Right lung (tissue), 5 donors: Measurements from ENCODE around the gene NFATC1. TPM values are rescaled to one million over a fixed set of nuclear protein-coding genes. Genes with fewer than 3 reads are reported as not detected.

Experiments used
- DNase-seq, 2 donors: peaks; one replicate each; pipeline ENCODE4 v3.0.0-alpha.2; 2013
- polyA plus RNA-seq, 5 donors: library from polyadenylated mRNA; unstranded; fragments of 120-200 nt; gene quantifications; one replicate each; pipeline versions ENCODE4 v1.2.1 to v1.2.3, GENCODE V29; 2013; ENCODE audit warnings: inconsistent platforms in 1 of 5, low replicate concordance in 1 of 5; ENCODE audit not compliant: insufficient read length in 5 of 5, insufficient read depth in 1 of 5

NFATC1 gene
- polyA plus RNA-seq, 5 donors, result 5.6 to 8.0 (median 6.9) TPM

DNA sequence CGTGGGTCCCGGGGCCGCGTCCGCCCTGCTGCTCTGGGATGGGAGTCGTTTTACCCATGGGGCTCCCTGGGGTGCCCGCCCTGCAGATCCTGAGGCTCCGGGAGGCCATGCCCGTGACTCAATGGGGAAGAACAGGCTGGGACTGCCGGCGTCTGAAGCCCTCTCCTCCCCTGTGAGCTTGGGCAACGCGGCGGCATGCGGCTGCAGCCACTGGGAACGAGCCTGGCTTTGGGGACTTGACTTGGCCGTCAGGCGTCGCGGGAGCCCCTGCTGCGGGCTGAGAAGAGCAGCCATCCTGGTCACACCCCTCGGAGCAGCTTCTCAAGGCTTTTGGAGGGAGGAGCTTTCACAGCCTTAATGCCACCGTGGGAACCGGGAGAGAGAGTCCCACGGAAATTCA lies 157.0 kb downstream of the NFATC1 start:
- no peak for DNase-seq

DNA sequence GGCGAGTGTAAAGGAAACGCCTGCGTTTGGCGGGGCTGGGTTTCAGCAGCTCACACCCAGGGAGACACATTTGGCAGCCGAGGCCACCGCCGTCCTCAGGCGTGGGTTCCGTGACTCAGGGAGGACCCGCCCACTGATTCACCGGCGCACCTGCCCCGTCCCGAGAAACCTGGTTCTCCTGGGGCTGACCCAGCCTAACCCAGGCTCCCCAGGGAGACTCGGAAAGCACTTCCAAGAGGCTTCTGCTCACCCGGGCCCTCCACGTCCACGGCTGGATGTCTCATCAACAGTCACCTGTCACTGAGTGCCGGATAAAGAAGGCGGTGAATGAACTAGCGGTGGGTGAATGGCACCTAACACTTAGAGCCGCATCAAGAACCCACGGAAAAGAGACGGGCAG lies 157.4 kb downstream of the NFATC1 start:
- DNase-seq, result no peak

DNA sequence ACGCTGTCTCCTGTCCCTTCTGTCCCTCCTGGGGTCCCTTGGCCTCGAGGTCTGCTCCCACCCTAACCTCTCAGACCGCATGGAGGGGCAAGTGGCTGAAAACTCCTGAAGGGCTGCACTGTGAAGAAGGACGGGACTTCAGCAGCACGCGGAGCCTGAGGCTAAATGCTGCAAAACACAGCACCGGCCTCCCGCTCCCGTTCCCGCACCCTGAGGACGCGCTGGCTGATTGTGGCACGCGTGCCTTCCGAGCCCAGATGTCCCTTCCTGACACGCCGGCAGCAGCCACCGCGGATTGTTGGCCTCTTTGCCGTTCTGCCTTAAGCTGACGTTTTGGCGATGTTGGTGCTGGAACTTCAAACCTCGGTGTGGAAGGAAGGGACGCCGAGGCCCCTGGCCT lies 158.0 kb downstream of the NFATC1 start:
- DNase-seq, result no peak

DNA sequence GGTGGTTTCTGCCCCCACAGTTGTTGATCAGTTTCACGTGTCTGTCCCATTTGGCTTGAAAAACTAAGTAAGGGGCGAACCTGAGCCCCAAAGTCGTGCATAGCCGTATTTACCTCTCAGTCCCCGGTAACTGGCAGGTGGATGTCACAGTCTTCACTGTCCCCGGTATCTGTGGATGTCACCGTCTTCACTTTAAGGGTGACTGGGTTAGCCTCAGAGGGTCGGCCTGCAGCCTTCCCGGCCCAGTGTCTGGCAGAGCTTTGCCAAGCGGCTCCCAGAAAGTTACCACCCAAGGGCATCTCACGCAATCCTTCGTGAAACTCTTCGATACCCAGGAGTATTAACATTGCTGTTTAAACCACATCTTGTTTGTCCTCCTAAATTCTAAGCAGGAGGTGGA lies 158.6 kb downstream of the NFATC1 start:
- no peak for DNase-seq

DNA sequence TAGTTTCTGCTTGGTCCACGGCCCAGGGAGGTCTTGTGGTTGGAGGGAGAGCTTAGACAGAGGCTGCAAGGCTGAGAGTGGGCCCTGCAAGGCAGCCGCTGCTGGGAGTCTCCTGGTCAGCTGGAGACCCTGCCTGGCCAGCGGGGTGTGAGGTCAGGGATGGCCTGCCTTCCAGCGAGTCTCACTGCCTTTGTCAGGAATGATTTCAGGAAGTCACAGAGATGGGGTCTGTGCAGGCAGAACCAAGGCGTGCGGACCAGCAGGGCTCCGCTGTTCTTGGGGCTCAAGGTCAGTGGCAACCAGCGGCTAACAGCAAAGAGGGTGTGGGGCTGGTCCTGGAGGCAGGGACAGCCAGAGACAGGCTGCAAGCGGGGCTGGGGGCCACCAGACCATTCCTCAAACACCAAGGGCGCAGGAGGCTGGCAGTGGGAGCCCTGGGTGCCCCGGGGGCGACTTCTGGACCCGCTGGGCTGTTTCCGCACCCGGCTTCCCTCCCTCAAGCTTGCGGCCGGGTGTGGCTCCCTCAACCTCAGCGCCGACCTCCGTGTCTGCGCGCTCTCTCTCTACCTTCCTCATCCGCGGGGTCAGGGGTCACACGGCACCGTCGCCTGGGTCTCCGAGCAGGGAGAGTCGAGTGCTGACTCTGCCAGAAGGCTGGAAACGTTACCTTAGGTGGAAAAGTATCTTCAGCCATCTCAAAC lies 159.4 kb downstream of the NFATC1 start:
- DNase-seq, result no peak

DNA sequence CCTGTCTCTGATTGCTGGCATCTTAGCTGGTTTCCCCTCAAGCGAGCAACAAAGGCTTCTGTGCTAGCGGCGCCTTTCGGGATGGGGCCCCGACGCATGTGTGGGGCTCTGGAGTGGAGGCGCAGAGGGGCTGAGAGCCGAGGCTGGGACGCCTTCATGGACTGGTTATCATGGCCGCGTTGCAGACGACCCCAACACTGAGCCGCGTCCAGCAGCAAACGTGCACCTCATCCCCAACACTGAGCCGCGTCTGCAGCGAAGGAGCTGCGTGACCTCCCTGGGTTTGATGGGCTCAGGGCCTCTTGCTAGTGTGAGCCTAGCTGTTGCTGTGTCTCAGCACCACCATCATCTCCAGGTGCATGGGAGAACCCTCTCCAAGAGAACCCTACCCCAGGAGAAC lies 160.2 kb downstream of the NFATC1 start:
- no peak for DNase-seq

DNA sequence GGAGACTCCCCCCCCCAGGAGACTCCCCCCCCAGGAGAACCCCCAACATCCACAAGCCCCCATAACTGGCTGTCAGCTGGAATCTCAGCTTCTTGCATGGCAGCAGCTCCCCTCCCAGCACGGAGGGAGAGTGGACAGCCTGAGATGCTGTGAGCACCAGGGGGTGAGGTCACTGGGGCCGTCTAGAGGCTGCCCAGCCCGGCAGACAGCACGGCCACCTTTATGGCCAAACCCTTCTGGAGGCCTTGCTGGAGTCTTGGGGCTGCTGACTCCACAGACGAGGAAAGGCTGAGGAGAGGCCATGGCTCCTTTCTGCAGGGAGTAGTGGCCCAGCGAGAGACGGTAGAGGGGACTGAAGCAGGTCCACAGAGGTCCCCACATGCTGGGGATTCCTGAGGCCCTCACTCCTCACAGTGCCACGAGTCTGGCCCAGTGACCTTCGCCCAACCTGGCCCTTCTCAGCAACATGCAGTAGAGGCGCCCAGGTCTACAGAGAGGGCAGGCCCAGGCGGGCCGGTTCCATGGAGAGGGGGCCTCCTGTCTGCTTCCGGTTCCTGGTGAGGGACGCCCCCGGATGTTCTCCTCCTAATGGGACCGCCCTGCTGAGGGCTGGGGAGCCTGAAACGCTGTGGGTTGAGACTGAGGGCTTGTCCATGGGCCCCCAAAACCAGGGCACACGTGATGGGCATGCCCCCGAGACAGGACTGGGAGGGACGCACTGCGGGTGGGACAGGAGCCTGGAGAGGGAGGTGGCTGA lies 161.3 kb downstream of the NFATC1 start:
- no peak for DNase-seq

DNA sequence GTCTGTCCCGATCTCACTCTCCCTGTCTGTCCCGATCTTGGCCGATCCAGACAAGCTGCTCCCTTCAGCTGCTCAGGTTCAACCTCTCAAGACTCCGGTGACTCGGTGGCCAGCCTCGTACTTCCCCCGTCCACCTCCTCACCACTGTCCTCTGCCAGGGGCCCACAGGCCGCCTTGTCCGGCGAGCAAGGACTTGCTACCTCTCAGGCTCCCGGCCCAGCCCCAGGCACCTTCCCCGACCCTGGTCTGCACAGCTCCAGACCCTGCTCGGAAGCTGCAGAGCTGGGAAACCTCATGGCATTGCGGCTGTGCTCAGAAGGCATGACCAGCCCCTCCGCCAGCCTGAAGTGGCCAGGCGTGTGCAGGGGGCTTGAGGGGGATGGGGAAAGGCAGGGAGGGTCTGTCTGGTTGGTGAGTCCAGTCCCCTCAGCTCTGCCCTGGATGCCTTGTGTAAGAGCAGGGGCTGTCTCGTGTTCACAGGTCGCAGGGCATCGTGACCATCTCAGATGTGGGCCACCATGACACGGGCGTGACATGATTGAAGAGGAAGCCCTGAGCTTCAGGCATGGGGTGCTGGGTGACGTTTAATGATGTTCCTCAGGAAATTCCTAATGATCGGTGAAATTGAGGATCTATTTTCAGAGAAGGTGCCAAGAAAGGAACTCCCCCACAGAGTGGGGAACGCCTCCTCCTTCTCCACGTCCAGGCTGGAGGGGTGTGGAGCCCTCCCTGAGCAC lies 162.6 kb downstream of the NFATC1 start:
- no peak for DNase-seq

DNA sequence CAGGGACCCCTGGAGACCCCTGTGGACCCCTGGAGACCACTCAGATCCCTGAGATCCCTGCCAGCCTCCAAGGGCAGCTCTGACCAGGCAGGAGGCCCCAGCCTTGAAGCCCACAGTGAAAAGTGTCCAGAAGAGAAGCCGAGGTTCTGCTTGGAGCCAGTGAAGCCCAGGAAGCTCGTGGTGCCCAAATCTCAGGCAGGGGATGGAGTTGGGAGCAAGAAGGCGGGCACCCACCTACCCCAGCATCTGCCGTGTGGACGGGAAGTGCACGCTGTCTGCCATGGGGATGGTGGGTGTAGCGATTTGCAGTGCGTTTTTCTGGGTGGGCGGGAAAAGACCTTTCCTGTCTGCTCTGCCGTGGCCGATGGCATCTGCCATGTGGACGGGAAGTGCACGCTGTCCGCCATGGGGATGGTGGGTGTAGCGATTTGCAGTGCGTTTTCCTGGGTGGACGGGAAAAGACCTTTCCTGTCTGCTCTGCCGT lies 163.2 kb downstream of the NFATC1 start:
- no peak for DNase-seq

DNA sequence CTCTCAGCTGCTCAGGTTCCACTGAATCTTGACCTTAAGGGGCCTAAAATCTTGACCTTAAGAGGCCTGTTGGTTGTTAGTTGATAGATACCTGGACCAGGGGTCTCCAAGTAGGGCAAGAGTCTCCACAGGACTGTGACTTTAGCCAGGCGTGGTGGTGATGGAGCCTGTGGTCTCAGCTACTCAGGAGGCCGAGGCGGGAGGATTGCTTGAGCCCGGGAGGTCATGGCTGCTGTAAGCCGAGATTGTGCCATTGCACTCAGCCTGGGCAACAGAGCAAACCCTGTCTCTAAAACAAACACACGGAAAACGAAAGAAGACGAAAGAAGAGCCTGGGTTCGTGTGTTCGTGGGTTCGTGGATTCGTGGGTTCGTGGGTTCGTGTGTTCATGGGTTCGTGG lies 163.7 kb downstream of the NFATC1 start:
- DNase-seq, result no peak

DNA sequence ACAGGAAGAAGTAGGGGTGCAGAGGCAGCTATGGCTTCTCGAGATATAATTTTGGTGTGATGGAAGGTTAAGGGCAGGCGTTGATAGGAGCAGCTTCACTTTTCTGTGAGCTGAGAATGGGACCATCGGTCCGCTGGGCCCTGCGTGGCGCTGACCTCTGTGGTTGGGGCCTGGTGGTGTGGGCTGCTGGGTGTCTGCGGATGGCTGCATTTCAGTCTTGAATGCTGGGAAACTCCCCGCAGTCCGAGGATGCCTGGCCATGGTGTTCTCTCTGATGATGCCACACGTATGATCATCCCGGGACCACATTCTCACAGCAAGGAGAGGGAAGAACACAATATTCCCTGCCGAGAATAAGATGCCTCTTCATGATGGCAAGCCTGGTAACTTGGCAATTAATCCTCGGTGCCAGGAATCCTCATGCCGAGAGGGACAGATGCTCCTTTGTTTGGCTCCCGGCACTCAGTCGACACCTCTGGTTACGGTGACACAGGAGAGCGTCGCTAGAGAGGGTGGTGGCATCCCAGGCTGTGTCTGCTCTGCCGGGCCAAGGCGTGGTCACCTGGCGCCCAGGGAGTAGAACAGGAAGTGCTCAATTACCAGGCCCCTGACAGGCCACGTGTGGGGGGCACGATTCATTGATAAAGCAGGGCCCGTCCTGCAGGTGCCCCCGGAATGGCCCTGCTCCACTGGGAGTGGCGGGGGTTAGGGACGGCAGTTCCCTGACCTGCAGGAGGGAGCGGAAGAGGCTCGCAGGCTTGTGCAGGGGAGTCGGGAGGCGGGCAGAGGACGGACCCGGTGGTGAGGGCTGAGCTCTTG lies 164.5 kb downstream of the NFATC1 start:
- no peak for DNase-seq

DNA sequence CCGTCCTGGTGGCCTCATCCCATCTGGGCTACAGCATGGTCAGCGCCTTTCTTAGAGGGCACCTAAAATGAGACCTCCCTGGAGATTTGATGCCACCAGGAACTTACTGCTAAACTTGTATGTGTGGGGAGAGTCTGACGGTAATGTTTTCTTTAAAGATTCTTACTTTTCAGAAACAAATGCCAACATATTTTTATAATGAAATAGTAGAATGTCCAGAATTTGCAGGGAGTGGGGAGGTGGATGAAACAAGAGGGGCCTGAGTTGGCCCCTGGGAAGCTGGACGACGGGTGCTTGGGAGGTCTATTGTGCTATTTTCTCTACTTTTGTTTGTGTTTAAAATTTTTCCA lies 165.1 kb downstream of the NFATC1 start:
- DNase-seq, result no peak

DNA sequence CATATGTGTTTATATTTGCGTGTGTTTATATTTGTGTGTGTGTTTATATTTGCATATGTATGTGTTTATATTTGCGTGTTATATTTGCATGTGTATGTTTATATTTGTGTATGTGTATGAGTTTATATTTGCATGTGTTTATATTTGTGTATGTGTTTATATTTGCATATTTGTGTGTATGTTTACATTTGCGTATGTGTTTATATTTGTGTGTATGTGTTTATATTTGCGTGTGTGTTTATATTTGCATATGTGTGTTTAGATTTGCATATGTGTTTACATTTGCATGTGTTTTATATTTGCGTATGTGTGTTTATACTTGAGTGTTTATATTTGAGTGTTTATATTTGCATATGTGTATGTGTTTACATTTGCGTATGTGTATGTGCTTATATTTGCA lies 168.2 kb downstream of the NFATC1 start:
- no peak for DNase-seq

DNA sequence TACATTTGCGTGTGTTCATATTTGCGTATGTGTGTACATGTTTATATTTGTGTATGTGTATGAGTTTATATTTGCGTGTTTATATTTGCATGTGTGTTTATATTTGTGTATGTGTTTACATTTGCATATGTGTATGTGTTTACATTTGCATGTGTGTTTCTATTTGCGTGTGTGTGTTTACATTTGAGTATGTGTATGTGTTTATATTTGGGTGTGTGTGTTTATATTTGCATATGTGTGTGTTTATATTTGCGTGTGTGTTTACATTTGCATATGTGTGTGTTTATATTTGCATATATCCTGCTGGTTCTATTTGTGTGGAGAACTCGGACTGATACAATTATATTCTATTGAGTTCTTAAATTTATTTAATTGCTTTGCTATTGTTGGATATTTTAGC lies 168.7 kb downstream of the NFATC1 start:
- no peak for DNase-seq

DNA sequence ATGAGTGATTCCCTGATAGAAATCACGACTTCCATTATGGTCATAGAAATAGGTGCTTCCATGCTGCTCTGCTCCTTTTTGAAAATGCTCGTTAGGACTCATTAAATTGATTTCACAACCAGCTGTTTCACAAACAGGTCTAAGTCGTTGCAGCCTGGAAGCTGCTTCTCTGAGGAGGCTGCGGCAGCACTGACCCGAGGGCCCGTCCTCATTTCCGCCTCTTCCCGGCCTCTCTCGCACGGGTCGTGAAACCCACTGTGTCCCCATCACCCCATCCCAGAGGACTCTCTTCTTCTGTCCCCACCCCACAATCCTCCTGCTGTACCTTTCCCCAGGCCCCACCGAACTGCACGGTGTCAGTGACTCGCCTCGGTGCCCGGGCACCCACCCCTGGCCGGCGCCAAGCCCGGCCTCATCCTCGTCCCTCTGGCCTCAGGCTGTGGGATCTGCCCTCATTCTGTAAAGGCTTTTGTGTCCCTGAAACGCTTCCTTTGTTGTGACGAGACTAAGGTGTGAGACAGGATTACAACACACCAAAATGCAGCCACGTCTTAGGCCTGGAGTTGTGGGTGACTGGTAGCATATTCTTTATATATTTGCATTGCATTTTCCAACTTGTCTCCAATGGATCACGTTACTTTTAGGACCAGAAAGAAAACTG lies 171.2 kb downstream of the NFATC1 start:
- DNase-seq, result no peak

DNA sequence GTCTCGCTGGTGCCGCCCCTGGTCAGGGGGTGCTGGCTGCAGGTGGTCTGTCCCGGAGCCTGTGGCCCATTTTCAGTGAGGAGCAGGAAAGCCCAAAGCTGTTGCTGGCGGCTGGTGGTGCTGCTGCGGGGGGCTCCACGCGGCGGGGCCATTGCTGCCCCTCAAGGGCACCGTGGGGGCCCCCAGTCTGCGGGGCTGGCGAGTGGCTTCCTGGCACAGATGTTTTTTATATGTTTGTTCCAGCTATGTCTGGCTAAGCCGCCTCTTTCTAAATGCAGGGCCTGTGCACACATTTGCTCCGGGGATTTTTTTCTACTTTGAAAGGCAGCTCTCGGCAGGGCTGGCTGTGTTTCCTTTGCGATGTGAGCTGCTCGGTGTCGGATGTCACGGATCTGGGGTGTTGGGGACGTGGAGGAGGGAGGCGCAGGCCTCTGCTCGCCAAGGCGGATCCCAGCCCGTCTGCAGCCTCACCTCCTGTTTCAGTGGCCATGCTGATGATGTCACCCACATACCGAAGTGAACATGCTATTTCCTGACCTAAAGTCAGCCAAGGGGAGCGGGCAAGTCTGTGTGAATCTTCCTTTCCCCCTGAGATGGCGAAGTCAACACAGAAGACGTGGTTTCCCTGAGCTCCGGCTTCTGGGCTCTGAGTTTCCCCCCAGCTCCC lies 171.9 kb downstream of the NFATC1 start:
- peak; percentile 45 to 49 for DNase-seq

DNA sequence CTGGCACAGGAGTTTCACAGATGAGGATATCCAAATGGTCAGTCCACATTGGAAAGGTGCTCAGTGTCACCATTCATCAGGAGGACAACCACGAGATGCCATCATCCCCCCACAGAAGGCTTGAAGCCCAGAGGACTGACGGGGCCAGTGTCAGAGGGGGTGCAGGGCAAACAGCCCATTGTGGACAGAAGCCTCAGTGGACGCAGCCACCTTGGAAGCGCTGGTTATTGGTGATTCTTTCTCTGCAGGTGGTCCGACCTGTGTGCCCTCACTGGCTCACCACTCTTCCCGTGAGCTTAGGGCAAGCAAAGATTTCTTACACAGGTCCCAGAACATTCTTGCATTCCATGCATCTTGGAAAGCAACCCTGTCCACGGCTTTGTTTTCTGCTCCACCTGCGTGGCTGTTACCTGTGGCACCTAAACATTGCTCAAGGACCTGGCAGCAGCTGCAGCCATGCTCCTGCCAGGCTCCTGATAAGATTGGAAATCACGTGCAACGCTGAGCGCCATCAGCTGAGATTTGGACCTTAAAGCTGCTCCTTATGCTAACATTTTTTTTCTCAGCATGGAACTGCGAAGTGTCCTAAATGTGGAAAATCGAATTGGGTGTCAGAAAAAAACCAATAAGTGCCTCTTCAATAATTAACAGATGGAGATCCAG lies 172.9 kb downstream of the NFATC1 start:
- DNase-seq, result no peak

DNA sequence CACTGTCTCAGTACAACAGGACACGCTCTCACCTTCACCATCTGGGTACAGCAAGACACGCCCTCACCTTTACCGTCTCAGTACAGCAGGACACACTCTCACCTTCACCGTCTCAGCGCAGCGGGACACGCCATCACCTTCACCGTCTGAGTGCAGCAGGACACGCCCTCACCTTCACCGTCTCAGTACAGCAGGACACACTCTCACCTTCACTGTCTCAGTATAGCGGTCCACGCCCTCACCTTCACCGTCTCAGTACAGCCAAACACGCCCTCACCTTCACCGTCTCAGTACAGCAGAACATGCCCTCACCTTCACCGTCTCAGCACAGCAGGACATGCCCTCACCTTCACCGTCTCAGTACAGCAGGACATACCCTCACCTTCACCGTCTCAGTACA lies 174.0 kb downstream of the NFATC1 start:
- no peak for DNase-seq

DNA sequence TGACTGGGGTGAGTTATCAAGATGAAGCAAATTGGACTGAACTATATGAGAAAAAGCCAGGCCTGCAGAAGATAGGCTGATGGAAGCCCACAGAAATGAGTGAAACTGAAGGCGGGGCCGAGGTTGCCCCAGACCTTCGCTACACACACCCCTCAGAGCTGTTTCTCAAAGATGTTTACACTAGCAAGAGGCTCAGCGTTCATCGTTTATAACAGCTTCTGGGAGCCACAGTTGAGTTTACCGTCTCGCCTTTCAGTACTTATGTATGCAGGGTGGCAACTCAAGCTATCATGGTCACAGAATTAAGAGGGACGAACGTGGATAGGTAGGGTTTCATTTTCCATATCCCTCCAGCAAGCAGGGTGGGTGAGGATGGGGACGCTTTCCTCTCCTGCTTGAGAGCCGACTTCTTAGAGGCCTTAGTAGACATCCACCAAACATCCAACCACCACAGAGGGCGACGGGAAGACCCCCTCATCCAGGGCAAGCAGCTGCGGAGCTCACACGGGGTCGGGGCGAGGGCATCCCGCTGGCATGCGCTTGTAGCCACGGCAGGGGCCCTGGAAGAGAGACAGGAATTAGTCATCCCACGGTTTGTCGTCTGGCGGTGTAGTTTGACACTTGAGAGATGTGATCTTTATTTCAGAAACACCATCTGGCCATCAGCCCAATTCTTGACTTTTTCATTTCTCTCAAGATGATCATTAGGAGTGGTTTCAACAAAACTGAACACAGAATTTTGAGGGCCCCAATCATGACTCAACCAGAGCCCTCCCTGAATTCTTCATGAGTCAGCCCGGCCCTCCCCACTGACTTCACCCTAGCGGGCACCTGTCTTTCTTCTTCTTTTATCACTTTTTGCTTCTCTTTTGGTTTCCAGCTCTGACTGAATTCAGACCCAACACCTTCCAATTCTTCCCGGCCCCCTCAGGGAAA lies 174.8 kb downstream of the NFATC1 start:
- DNase-seq, result no peak
